Iris pigment epithelial cell (primary cell): Measurements from ENCODE around the gene HAPLN2.
"Not testable (repeated sequence)": the region's sequence is repeated elsewhere in the genome, so short reads cannot be mapped to it uniquely, and the experiment has no call there.

ENCODE experiments used
- DNase-seq: peaks from one replicate; pipeline ENCODE4 v3.0.0-alpha.2; 2011; ENCODE audit warnings: low read depth

The HAPLN2 gene

DNA sequence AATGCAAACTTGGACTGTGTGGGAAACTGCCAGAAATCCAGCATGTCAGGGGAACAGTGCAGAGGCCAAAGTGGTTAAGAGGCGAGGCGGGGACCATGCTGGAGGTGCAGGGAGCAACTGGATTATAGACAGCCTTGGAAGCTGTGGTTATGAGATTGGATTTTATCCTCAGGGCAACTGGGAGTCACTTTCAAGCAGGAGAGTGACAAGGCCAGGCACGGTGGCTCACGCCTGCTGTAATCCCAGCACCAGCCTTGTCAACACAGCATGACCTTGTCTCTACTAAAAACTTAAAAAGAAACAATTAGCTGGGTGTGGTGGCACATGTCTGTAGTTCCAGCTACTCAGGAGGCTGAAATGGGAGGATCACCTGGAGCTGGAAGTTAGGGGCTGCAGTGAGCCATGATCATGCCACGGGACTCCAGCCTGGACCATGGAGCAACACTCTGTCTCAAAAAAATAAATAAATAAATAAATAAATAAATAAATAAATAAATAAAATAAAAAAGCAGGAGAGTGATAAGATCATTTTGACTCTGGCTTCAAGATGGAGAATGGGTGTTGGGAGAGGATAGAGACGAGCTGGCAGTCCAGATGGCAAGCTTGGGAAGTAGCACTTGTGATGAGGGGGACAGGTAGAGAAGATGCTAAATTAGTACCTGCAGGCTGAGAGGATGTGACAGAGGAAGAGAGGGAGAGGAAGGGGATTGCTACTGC lies 3.5 kb downstream of the HAPLN2 start:
- no peak for DNase-seq

DNA sequence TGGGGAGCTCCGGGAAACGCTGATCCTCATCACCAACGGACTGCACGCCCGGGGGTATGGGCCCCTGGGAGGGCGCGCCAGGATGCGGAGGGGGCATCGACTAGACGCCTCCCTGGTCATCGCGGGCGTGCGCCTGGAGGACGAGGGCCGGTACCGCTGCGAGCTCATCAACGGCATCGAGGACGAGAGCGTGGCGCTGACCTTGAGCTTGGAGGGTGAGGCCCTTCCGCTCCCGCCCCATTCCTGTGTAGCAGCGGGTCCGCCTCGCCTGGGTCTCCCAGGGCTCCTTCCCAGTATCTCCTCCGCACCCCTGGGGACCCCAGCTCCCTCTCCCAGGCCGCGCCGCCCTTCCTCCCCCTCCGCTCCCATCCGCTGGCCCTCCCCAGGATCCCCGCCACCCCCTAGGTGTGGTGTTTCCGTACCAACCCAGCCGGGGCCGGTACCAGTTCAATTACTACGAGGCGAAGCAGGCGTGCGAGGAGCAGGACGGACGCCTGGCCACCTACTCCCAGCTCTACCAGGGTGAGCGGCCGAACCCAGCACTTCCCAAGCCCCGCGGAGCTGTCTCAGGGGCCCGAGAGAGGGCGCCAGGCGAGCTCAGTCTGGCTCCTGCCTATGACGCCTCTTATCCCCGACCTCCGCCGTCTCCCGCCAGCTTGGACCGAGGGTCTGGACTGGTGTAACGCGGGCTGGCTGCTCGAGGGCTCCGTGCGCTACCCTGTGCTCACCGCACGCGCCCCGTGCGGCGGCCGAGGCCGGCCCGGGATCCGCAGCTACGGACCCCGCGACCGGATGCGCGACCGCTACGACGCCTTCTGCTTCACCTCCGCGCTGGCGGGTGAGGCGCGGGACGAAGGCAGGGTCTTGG lies 5.0 kb downstream of the HAPLN2 start:
- DNase-seq, result peak; percentile 49

DNA sequence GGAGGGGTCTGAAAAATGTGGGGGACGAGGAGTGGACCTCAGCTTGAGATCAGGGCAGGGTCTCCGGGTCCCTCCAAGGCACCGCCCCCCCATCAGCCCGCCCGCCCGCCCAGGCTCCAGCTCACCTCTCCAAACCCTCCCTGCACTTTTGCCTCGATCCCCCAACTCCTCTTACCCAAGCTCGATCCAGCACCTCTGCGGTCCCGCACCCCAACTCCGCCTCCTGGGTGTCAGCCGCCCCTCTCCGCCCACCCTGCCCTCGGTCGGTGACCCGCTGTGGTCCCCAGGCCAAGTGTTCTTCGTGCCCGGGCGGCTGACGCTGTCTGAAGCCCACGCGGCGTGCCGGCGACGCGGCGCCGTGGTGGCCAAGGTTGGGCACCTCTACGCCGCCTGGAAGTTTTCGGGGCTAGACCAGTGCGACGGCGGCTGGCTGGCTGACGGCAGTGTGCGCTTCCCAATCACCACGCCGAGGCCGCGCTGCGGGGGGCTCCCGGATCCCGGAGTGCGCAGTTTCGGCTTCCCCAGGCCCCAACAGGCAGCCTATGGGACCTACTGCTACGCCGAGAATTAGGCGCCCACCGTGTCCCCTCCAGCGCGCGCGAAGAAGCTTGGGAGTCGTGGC lies 5.7 kb downstream of the HAPLN2 start:
- no peak for DNase-seq

DNA sequence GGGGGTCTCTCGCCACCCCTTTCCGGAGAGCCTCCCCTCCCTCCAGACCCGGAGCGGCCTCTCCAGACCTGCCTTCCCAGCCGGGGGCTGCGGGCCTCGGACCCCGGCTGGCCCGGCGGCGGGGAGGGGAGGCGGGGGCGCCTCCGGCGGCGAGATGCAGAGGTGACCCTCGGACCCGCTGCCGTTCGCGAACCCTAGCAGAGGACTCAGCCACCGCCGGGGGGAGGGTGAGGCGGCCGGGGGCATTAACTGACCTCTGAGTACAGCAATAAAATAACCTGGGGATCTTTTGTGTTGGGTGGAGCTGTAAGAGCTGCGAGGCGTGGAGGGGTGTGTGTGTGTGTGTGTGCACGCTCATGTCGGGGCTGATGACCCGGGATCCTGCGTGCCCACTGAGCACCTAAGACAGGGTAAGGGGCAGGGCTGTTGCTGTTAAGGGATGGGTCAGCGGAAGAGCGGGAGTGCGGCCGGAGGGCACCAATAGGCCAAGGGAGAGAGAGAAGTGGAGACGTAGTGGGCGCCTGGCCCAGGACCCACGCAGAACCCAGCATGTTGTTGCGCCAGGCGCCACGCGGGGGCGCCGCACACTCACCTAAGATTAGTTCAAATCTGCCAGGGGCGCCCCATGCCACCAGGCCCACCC lies 6.3 kb downstream of the HAPLN2 start:
- DNase-seq, result no peak

DNA sequence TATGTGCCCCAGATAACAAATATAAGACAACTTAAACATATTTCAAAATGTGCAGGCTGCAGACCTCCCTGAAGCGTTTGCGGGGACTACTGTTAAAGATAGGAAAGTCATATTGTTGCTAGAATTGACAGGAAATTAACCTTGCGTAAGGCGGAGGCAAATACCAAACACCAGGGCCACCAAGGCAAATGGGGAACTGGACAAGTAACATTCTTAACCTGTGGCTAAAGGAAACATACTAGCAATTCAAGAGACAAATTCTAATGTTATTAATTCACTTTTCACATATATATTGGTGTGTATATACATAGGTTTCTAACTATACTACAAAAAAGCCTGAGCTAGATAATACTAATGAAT lies 6.8 kb downstream of the HAPLN2 start:
- no peak for DNase-seq

DNA sequence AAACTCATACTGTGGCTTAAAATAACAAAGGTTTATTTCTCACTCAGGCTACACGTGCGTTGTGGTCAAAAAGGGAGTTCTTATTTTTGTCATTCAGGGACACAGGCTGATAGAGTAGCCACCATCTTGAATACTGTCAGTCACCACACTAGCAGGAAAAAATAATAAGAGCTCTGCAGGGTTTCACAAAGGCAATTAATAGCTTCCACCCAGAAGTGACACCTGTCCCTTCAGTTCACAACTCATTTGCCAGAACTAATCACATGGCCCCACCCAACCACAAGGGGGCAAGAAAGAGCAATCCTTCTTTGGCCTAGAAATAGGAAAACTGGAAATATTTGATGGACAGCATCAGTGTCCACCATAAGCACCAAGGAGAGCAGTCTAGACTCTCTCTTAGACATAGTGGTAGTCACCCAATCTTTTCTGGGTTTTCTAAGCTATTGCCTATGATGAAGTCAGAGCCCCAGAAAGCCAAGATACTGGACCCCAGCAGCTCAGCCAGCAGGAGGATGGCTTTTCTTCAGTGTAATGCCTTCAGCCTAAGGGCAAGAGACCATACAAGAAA lies 8.2 kb downstream of the HAPLN2 start:
- DNase-seq, result peak; percentile 54

DNA sequence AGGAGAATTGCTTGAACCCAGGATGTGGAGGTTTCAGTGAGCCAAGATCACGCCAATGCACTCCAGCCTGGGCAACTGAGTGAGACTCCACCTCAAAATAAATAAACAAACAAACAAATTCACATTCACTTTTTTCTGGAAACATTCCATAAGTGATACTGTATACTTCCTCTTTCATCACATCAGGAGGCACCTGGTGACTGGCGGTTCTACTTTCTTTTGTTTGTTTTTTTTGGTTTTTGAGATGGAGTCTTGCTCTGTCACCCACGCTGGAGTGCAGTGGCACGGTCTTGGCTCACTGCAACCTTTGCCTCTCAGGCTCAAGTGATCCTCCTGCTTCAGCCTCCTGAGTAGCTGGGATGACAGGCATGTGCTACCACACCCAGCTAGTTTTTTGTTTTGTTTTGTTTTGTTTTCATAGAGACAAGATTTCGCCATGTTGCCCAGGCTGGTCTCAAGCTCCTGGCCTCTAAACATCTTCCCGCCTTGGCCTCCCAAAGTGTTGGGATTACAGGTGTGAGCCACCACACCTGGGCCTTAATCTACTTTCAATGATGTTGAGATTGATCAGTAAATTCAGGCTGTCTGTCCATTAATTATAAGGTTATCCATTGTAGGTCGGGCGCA lies 10.7 kb downstream of the HAPLN2 start:
- no peak for DNase-seq

DNA sequence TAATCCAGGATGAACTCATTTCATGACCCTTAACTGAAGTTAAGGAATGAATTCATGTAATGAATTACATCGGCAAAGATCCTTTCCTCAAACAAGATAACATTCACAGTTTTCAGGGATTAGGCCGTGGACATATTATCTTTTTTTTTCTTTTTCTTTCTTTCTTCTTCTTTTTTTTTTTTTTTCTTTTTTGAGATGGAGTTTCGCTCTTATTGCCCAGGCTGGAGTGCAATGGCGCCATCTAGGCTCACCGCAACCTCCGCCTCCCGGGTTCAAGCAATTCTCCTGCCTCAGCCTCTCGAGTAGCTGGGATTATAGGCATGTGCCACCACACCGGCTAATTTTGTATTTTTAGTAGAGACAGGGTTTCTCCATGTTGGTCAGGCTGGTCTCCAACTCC lies 11.9 kb downstream of the HAPLN2 start:
- not testable (repeated sequence) for DNase-seq

DNA sequence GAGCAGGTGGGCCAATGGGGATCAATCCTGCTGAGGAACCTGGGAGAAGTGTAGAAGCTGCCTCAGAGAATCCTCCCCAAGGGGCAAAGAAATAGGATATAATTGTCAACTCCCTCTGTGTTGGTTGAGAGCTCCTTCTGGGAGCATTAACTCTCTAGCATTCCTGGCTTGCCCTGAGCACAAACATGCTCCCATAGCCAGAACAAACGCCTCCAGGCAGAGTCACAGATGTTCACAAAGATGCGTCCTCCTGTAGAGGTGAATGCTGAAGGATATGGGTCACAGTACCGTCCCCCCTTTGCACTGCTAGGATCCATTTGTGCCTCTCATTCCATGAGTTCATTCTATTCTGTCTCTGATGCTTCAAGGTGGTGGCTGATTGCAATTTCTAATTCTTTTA lies 13.1 kb downstream of the HAPLN2 start:
- DNase-seq, result no peak

DNA sequence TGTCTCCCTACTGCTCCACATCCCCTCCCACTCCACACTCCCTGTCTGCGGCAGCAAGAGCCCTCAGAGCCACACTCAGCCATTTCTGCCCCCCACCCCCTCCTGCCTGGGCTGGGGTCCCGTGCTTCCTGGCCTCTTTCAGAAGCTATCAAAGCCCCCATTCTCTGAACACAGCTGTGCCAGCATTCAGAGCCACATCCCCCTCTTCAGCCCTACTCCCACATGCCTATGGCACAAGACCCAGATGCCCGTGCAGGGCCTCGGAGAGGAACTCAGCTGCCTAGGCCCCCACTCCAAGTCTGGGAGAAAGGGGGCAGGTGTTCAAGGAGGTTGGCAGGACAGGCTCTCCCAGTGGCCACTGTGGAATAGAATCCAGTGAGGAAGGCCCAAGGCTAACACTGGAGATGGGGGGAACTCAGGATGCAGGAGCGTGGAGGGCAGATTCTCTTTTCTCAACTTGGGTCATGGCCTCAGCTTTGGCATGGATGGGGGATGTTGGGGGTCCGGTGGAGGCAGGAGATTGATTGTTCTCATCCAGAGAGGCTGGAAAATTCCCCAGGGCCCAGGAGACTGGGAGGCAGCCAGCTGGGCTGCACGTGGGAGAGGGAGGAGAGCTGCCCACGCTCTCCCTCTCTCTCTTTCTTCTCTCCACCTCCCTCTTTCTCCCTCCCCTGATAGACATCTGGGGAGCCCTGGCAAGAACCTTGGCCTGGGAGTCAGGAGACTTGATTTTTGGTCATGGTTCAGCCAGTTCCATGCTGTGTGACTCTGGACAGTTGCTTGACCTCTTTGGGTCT lies 19.2 kb downstream of the HAPLN2 start:
- DNase-seq, result no peak

DNA sequence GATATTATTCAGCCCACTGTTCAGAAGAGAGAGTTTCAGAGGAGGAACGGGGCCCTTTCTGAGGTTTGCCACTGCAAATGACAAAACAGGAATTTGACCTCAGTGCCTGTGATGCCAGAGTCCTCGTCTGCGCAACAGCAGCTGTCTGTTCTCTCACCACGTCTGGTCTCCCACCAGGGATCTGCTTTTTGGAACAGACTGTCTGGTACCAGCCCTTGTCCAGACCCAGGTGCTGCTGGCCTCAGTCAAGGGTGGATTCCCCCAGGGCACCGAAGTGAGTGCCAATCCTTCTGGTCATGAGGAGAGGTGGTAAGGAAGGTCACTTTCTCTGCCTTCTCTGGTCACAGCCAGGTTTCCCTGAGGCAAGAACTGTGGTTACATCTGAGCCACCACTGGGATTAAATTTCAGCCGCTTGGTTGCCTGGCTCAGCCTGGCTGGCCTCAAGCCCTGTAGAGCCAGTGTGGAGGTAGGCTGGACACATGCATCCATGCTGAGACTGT lies 20.4 kb downstream of the HAPLN2 start:
- no peak for DNase-seq

DNA sequence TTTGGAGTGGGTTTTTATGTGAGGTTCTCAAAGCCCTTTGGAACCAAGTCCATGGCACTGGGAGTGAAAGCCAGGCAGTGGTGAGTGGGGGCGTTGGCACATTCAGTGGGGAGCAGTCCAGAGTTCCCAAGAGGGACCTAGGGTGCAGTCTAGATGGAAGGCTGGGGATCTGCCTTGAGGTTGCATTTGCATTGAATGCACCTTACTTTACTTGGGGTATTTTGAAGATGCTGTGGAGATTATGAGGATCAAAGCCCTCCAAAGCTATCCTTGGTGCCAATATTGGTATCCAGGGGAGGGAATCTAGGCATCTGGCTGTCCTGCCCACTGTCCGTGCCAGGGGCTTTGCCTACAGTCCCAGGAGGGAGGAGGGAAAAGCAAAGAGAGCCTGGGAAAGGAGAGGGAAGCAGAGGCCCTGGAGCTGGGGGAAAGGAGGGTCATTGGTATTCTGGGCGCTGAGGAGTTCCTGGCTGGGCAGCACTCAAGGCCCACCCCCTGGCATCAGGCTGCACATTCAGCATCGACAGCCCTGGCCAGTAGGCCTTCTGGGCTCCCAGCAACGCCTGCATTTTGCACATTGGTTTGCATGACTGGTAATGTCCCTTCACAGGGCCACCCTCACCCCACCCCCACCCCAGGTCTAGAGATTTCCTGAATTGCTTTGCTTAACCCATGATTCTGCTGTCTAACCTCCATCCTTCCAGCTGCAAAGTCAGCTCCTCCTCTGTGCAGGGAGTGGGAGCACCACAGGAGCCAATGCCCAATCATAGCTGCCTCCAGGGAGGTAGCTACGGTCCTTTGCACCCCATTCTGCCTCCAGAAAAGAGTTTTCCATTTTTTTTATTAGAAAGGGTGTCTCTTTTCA lies 21.9 kb downstream of the HAPLN2 start:
- no peak for DNase-seq

DNA sequence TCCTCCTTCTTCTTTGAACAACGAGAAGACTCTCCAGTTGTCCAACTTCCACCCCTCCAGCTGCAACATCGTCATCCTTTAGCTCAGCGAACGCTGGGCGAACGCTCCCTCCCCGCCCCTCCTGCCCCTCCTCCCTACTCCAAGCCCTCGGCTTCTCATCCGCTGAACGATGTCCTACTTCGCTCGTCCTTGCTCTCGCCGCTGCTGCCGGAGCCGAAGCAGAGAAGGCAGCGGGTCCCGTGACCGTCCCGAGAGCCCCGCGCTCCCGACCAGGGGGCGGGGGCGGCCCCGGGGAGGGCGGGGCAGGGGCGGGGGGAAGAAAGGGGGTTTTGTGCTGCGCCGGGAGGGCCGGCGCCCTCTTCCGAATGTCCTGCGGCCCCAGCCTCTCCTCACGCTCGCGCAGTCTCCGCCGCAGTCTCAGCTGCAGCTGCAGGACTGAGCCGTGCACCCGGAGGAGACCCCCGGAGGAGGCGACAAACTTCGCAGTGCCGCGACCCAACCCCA lies 22.6 kb downstream of the HAPLN2 start, which contains the start of gene BCAN:
BCAN (plus strand) TSS at position 357 of the 504 bp plus-strand sequence. CDS start 3,938 bp downstream, outside the sequence.
- DNase-seq, result peak; percentile 26

DNA sequence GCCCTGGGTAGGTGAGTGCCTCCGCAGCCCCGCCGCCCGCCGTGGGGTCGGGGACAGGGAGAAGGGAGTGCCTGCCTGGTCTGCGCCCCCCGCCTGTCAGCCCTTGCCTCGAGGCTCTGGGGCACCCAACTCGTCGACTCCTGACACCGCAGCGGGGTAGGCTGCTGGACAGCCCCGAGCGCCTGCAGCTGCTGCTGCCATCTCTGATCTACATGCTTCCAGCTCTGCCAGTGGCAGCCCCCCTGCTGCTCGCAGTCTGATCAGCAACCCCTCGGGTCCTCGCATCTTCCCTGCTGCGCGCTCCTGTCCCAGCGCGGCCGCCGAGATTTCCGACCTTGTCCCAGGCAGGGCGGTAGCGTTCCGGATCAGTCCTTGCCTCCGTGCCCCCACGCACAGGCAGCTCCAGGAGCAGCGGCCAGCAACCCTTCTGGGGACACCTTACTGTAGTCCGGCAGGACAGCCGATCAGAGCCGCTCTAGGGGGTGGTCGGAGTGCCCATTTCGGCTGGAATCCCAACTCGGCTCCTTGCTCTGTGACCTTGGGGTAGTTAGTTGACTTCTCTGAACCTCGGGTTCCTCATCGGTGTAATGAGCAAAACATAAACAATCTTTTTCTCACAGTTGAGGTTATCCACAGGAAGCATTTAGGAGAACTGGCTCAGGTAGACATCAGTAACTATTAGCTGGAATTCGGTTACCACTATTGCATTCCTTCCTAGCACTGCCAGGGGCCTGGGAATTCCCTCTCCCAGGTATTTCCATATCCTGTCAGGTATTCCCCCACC lies 23.2 kb downstream of the HAPLN2 start:
- no peak for DNase-seq

DNA sequence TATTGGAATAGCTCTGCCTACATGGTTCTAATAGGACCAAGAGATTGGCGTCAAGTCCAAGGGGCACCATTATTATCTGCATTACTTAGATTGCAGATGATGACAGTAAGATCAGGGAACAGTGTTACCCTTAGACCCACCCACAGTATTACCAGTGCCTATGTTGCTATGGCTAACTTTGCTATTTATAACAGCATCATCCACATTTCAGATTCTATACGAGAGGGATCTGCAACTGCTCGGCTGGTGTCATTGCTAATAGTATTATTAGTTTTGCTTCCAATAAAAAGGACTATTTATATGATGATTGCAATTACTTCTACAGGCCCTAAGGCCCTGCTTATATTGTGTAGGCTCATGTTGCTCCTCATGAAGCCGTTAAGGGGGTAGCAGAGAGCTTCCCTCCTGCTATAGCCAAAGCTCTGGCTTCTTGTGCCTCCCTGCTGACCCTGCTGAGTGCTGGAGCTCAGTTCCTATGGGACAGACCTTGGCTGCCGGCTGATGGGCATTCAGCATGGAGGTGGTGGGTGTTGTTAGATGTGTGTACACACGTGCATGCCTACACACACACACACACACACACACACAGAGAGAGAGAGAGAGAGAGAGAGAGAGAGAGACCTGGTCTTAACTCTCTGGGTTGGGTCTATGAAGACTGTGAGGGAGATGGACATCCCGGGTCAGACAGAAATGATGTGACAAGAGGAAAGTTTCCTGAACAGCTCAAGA lies 24.0 kb downstream of the HAPLN2 start:
- no peak for DNase-seq

DNA sequence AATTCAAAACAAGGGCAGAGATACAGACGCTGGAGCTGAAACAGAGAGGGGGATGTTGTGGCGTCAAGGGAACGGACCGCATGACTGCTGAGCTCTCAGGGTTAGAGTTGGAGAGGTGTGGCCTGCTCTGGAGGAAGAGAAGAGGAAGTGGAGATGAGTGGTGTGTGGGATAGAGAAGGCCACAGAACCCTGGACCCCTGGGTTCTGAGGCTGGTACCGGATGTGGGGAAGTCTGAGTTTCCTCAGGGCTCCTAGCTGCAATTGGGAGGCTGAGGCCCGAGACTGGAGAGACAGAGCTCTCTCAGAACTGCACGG lies 24.5 kb downstream of the HAPLN2 start:
- no peak for DNase-seq

DNA sequence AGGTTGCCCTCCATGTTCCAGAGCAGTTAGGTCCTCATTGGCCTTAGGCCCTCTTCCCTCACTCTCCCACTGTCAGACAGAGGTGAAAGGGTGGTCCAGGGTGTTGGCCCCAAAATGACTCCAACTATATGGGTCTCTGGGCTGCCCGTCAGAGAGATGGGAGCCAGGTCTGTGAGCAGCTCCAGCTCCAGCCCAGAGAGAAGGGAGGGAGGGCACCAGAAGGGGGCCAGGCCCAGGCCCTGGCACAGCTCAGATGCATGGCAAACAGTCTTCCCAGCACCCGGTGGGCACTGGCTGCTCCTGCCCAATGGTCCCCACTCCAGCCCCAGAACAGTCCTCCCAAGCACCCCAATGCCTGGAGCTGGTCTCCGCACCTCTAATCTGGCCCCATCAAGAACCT lies 24.9 kb downstream of the HAPLN2 start:
- no peak for DNase-seq

DNA sequence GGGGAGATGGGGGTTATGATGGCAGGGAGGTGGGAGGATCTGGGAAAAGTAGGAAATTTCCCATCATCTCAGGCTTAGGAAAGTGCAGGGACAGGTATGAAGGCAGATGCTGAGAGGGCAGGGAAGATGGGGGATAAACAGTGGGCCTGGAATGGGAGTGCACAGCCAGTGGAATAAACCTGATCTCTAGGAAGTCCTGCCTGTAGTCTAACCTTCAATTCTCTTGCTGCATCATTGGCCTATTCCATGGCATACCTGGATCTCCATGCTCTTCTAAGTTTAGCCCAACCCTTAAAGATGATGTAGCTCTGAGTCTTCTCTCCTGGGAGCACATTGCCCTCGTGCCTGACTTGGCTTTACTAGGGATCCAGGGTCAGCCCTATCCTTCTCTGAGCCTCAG lies 25.4 kb downstream of the HAPLN2 start:
- no peak for DNase-seq
